Uterus (tissue), 4 donors: Measurements from ENCODE around the gene MYO9A. TPM values are rescaled to one million over a fixed set of nuclear protein-coding genes. Genes with fewer than 3 reads are reported as not detected.

Source experiments
- DNase-seq, 2 donors: peaks; one replicate each; pipeline ENCODE4 v3.0.0-alpha.2; 2019 to 2020
- H3K27ac ChIP-seq, 2 donors: fragments of 200-600 bp; sonication (generic); 1 replicate in 1 of 2; 2 replicates in 1 of 2; pipeline ENCODE4 v1.5.1; 2016 to 2018
- H3K27me3 ChIP-seq, 2 donors: fragments of 200-600 bp; sonication (generic); one replicate each; pipeline ENCODE4 v1.5.1; 2018 to 2019; ENCODE audit warnings: control low read depth in 1 of 2
- H3K36me3 ChIP-seq, 2 donors: fragments of 200-600 bp; sonication (generic); one replicate each; pipeline ENCODE4 v1.5.1; 2019; ENCODE audit warnings: control low read depth in 1 of 2
- H3K4me1 ChIP-seq, 2 donors: fragments of 200-600 bp; sonication (generic); one replicate each; pipeline ENCODE4 v1.5.1; 2018 to 2019; ENCODE audit warnings: control low read depth in 1 of 2
- H3K4me3 ChIP-seq, 2 donors: fragments of 200-600 bp; sonication (generic); 1 replicate in 1 of 2; 2 replicates in 1 of 2; pipeline ENCODE4 v1.5.1; 2018 to 2019; ENCODE audit warnings: mild to moderate bottlenecking in 1 of 2
- H3K9me3 ChIP-seq, 2 donors: fragments of 200-600 bp; sonication (generic); one replicate each; pipeline ENCODE4 v1.5.1; 2019; ENCODE audit warnings: control low read depth in 1 of 2
- CTCF ChIP-seq, 4 experiments: fragments of 200-600 bp in 2 of 4; fragments of 450-650 bp in 2 of 4; sonication (generic) in 2 of 4; IDR thresholded peaks; one replicate each; pipeline ENCODE4 v1.5.1; 2016 to 2019; ENCODE audit warnings: antibody characterized with exemption in 4 of 4, mild to moderate bottlenecking in 2 of 4, moderate library complexity in 1 of 4
- POLR2A ChIP-seq, 2 donors: fragments of 450-650 bp; IDR thresholded peaks; one replicate each; pipeline ENCODE4 v1.6.1; 2016; ENCODE audit warnings: antibody characterized with exemption in 2 of 2, mild to moderate bottlenecking in 1 of 2, moderate library complexity in 1 of 2
- intact Hi-C: fragments of 100-400 bp; cut with DNase I; formaldehyde crosslinking; loops from one replicate; pipeline ENCODE4 v1.15.1; 2023; ENCODE audit warnings: low total_unique reads
- total RNA-seq, 4 donors: library from RNA; depleted of rRNA in 3 of 4; stranded (reverse); fragments of >200 nt in 3 of 4; gene quantifications; one replicate each; pipeline versions ENCODE4 v1.1.0 to v1.2.4, GENCODE V29; 2014 to 2023
- donor health status: DM: yes; HTN: yes; CAD: no.

MYO9A gene
- total RNA-seq, 4 donors from 2014 or later = 45.6 to 141 (median 90.0) TPM

- TF ChIP-seq POLR2A (IDR thresholded peaks at IDR 0.05) = no peak
- no peak for TF ChIP-seq CTCF (IDR thresholded peaks at IDR 0.05)
- Histone ChIP-seq H3K9me3 (no peaks in the 10 kb centered on the region), H3K4me3 (peak overlapping the region; percentile 76 to 94), H3K27me3 (no peaks in the 10 kb centered on the region), H3K27ac (peak overlapping the region; percentile 96 to 97), H3K4me1 (peaks cover 4% of the 10 kb centered on the region in 2 donors), H3K36me3 (no peaks in the 10 kb centered on the region)
- intact Hi-C loops = no loop called here
- peak; percentile 75 to 85 for DNase-seq
Observed at GRCh38 chr15:72117486-72118016, 399 bp downstream of the MYO9A start.

DNA sequence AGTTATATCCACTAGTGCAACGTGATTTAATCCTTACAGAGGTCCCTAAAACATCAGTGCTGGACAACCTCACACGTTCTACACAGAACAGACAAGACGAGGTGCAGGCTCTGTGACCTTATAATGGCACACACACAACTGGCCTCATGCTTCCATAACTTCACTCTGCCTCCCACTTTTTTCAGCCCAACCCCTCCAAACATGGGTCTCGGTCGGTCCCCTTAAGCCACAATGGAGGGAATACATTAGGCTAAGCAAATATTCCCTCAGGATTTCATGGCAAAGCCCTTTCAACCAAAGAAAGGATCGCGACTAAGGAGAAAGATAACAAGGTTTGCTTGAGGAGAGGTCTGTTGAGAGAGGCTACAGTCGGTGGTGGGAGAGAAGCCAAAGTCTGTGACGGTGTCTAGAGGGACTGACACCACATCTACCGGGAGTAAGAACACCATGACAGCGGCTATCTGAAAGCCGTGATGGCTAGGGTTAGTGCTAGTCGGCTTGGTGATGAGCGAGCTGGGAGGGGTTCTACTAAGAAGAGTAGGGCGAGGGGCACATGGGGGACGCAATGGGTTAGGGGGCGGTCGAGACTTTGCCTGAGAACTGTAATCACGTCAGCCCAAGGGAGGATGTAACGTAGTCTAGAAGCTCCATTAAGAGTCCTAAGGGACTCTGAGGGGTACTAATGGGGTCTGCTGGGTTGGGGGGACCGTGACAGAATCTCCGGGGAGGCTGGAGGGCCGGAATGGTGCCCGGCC, 1.0 kb downstream of the MYO9A start:
- Histone ChIP-seq H3K4me1 (peaks cover 4 to 10% of the 10 kb centered on the region in 2 donors), H3K9me3 (no peaks in the 10 kb centered on the region), H3K36me3 (no peaks in the 10 kb centered on the region), H3K27me3 (no peaks in the 10 kb centered on the region), H3K4me3 (peak overlapping the region; percentile 76 to 94), H3K27ac (peak overlapping the region; percentile 96 to 97)
- DNase-seq = peak in 1 of 2 donors; percentile 46
- intact Hi-C loops = no loop called here
- TF ChIP-seq POLR2A (IDR thresholded peaks at IDR 0.05) (no peak), CTCF (IDR thresholded peaks at IDR 0.05) (no peak)

GRCh38 chr15:72113347-72114031, 4.5 kb downstream of the MYO9A start:
- Histone ChIP-seq H3K4me1 (peaks cover 0 to 10% of the 10 kb centered on the region in 2 donors), H3K9me3 (no peaks in the 10 kb centered on the region), H3K27ac (peak overlapping the region in 1 of 2 donors; percentile 18), H3K36me3 (no peaks in the 10 kb centered on the region), H3K27me3 (no peaks in the 10 kb centered on the region), H3K4me3 (no peak overlapping the region)
- intact Hi-C loops = no loop called here
- DNase-seq = no peak
- TF ChIP-seq CTCF (IDR thresholded peaks at IDR 0.05) = no peak
- TF ChIP-seq POLR2A (IDR thresholded peaks at IDR 0.05) = no peak

DNA sequence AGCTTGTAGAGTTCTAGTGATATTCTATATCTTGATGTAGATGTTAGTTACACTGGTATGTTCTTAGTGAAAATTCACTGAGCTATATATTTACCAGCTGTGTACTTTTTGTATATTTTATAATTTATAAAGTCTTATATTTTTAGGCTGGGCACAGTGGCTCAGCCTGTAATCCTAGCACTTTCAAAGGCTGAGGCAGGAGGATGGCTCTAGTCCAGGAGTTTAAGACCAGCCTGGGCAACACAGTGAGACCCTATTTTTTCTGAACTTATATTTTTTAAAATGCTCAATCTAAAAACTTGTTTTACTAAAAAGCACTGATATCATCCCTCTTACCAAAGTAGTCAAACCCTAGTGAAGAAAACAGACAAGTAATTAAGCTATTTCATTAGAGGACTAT, 5.1 kb downstream of the MYO9A start:
- TF ChIP-seq POLR2A (IDR thresholded peaks at IDR 0.05) (no peak), CTCF (IDR thresholded peaks at IDR 0.05) (no peak)
- DNase-seq = no peak
- no peaks in the 10 kb centered on the region for H3K9me3 ChIP-seq
- no peaks in the 10 kb centered on the region for H3K36me3 ChIP-seq
- H3K27me3 ChIP-seq = no peaks in the 10 kb centered on the region
- intact Hi-C loops = no loop called here
- peaks cover 0 to 10% of the 10 kb centered on the region in 2 donors for H3K4me1 ChIP-seq
- peak overlapping the region in 1 of 2 donors; percentile 18 for H3K27ac ChIP-seq
- H3K4me3 ChIP-seq = no peak overlapping the region

DNA sequence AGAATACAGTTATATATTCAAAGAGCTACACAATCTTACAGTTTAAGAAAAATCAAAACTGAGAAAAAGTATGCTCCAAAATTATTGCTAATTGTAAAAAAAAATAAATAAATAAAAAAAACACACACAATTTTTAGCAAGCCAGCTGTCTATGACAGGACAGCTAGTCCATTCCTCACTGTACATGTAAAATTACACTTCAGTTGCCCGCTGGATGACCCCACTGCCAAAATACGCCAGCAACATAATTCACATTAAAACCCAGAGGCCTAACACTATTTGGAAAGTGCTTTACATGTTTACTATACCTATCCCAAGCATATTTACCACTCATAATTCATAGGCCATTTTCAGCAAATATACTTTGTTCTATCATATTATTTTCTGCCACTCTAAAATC, 5.8 kb downstream of the MYO9A start:
- peaks cover 0 to 10% of the 10 kb centered on the region in 2 donors for H3K4me1 ChIP-seq
- intact Hi-C loops = no loop called here
- no peaks in the 10 kb centered on the region for H3K27me3 ChIP-seq
- no peaks in the 10 kb centered on the region for H3K36me3 ChIP-seq
- TF ChIP-seq CTCF (IDR thresholded peaks at IDR 0.05) = no peak
- TF ChIP-seq POLR2A (IDR thresholded peaks at IDR 0.05) = no peak
- DNase-seq = no peak
- H3K9me3 ChIP-seq = no peaks in the 10 kb centered on the region
- H3K27ac ChIP-seq = no peak overlapping the region
- H3K4me3 ChIP-seq = no peak overlapping the region
